Amygdala (tissue), 56 donors: Measurements from ENCODE around the gene ZFAND3.

ENCODE experiments used
- DNase-seq, 56 donors: peaks; one replicate each; lab custom pipeline; 2025; lab: John Stamatoyannopoulos, UW

ZFAND3 gene

GRCh38 chr6:38143191-38144150 is 323.9 kb downstream of the ZFAND3 start:
- peak in 35 of 56 donors; percentile 13 to 73 (median 37) for DNase-seq

- DNase-seq = no peak
These were observed 324.9 kb downstream of the ZFAND3 start for GRCh38 chr6:38144365-38144945.

- DNase-seq = no peak
These were observed 326.6 kb downstream of the ZFAND3 start for GRCh38 chr6:38146021-38146733.

- DNase-seq = no peak
These were observed 327.2 kb downstream of the ZFAND3 start for GRCh38 chr6:38146734-38147027.

GRCh38 chr6:38148606-38149005 is 329.1 kb downstream of the ZFAND3 start:
- no peak for DNase-seq

- no peak for DNase-seq
These were observed 330.0 kb downstream of the ZFAND3 start for GRCh38 chr6:38149531-38149930.

- DNase-seq = no peak
These were observed 330.5 kb downstream of the ZFAND3 start for GRCh38 chr6:38150021-38150420.

GRCh38 chr6:38150681-38151296 is 331.3 kb downstream of the ZFAND3 start:
- DNase-seq = no peak

GRCh38 chr6:38151580-38152500 is 332.3 kb downstream of the ZFAND3 start:
- no peak for DNase-seq

GRCh38 chr6:38152620-38153019 is 333.1 kb downstream of the ZFAND3 start:
- DNase-seq = no peak

- DNase-seq = no peak
These were observed 333.7 kb downstream of the ZFAND3 start for GRCh38 chr6:38153076-38153797.

GRCh38 chr6:38153798-38154345 is 334.3 kb downstream of the ZFAND3 start:
- DNase-seq = no peak

GRCh38 chr6:38154731-38155130 is 335.2 kb downstream of the ZFAND3 start:
- no peak for DNase-seq

GRCh38 chr6:38155144-38155543 is 335.6 kb downstream of the ZFAND3 start:
- no peak for DNase-seq

GRCh38 chr6:38155621-38156204 is 336.2 kb downstream of the ZFAND3 start:
- DNase-seq = no peak

GRCh38 chr6:38156818-38157565 is 337.5 kb downstream of the ZFAND3 start:
- DNase-seq = no peak

GRCh38 chr6:38157905-38158304 is 338.4 kb downstream of the ZFAND3 start:
- no peak for DNase-seq
